OCI-LY7 (cell line): ENCODE results near the gene HSPH1. TPM values are rescaled to one million over a fixed set of nuclear protein-coding genes. Genes with fewer than 3 reads are reported as not detected.

Source experiments
- BruUV-seq: library from RNA; stranded (reverse); fragments of 400-500 nt; replicated peaks from 2 replicates; lab custom pipeline; 2021; lab: Mats Ljungman, UMichigan
- CTCF ChIA-PET: fragments of 300-600 bp; sonication (Branson Sonifier 250); formaldehyde crosslinking; loops from one replicate; lab custom pipeline; 2022; ENCODE audit warnings: antibody characterized with exemption; ENCODE audit not compliant: unreplicated experiment; lab: Charles Lee
- POLR2A ChIA-PET: fragments of 300-600 bp; sonication (Branson Sonifier 250); formaldehyde crosslinking; loops from one replicate; lab custom pipeline; 2022; ENCODE audit warnings: antibody characterized with exemption; lab: Charles Lee
- DNase-seq: peaks from one replicate; pipeline ENCODE4 v3.0.0-alpha.2; 2015; ENCODE audit warnings: low spot score
- H2AFZ ChIP-seq: fragments of 200-600 bp; sonication (generic), shearing (Covaris generic); 2 replicates; pipeline ENCODE4 v1.6.1; 2014; ENCODE audit warnings: mild to moderate bottlenecking, antibody characterized with exemption, low read length, moderate library complexity
- H3K27ac ChIP-seq: fragments of 200-600 bp; sonication (generic); 2 replicates; pipeline ENCODE4 v1.5.1; 2014; ENCODE audit warnings: mixed run types, low read depth, mild to moderate bottlenecking, moderate library complexity, low read length, inconsistent platforms; ENCODE audit not compliant: poor library complexity, severe bottlenecking
- H3K36me3 ChIP-seq: fragments of 200-600 bp; sonication (generic); 2 replicates; pipeline ENCODE4 v1.6.1; 2014; ENCODE audit warnings: mild to moderate bottlenecking, antibody characterized with exemption, low read length, moderate library complexity, mixed read lengths; ENCODE audit not compliant: insufficient read depth
- H3K4me1 ChIP-seq: fragments of 200-600 bp; sonication (generic); 2 replicates; pipeline ENCODE4 v1.5.1; 2014; ENCODE audit warnings: mild to moderate bottlenecking, low read length; ENCODE audit not compliant: insufficient read depth, poor library complexity, severe bottlenecking
- H3K4me2 ChIP-seq: fragments of 200-600 bp; sonication (generic); 2 replicates; pipeline ENCODE4 v1.6.1; 2014; ENCODE audit warnings: mild to moderate bottlenecking, low read length
- H3K4me3 ChIP-seq: fragments of 200-600 bp; sonication (generic); 2 replicates; pipeline ENCODE4 v1.5.1; 2014; ENCODE audit warnings: mild to moderate bottlenecking, low read depth, low read length; ENCODE audit not compliant: poor library complexity, severe bottlenecking
- H3K79me2 ChIP-seq: fragments of 200-600 bp; sonication (generic); 2 replicates; pipeline ENCODE4 v1.6.1; 2016; ENCODE audit warnings: low read depth, mild to moderate bottlenecking, low read length, moderate library complexity, mixed read lengths; ENCODE audit not compliant: insufficient read depth
- H3K9me2 ChIP-seq: fragments of 200-600 bp; sonication (generic); 2 replicates; pipeline ENCODE4 v1.6.1; 2016; ENCODE audit warnings: mild to moderate bottlenecking, low read length, mixed read lengths; ENCODE audit not compliant: insufficient read depth
- H3K9me3 ChIP-seq: fragments of 200-600 bp; sonication (generic); 2 replicates; pipeline ENCODE4 v1.6.1; 2014; ENCODE audit warnings: mild to moderate bottlenecking, mixed run types, low read length, mixed read lengths
- H4K20me1 ChIP-seq: fragments of 200-600 bp; sonication (generic); 2 replicates; pipeline ENCODE4 v1.6.1; 2014; ENCODE audit warnings: mild to moderate bottlenecking, antibody characterized with exemption, low read length, moderate library complexity, mixed read lengths; ENCODE audit not compliant: insufficient read depth
- CTCF ChIP-seq: fragments of 200-600 bp; sonication (generic); conservative IDR thresholded peaks from 2 replicates; pipeline ENCODE4 v1.5.1; 2014; ENCODE audit warnings: mild to moderate bottlenecking, antibody characterized with exemption, low read length, moderate library complexity, mixed read lengths
- EZH2phosphoT487 ChIP-seq: fragments of 200-600 bp; sonication (generic); IDR thresholded peaks from 2 replicates; pipeline ENCODE4 v1.6.1; 2018; ENCODE audit warnings: low read depth, borderline replicate concordance, mild to moderate bottlenecking, mixed run types, antibody characterized with exemption, low read length, moderate library complexity, mixed read lengths
- intact Hi-C: fragments of 100-400 bp; cut with micrococcal nuclease; formaldehyde crosslinking; loops from one replicate; pipeline ENCODE4 v1.10.0; 2022; ENCODE audit not compliant: unreplicated experiment
- total RNA-seq, 2 experiments: library from RNA; depleted of rRNA in 1 of 2; stranded (reverse); fragments of >200 nt in 1 of 2; shearing (Covaris generic) in 1 of 2; gene quantifications; 2 replicates each; pipeline ENCODE4 v1.2.3, GENCODE V29; 2014 to 2022

HSPH1 gene
- total RNA-seq, 2 experiments from 2014 or later = 89.6 to 176 TPM

- Histone ChIP-seq H4K20me1 (no peaks in the 10 kb centered on the region), H3K36me3 (no peaks in the 10 kb centered on the region), H3K9me2 (no peaks in the 10 kb centered on the region), H3K79me2 (no peaks in the 10 kb centered on the region), H3K4me3 (no peak overlapping the region), H2AFZ (no peak overlapping the region), H3K4me1 (no peaks in the 10 kb centered on the region), H3K4me2 (no peak overlapping the region), H3K27ac (no peak overlapping the region), H3K9me3 (no peaks in the 10 kb centered on the region)
- TF ChIP-seq EZH2phosphoT487 (no peak), CTCF (no peak)
- ChIA-PET POLR2A (no interaction called here), CTCF (no interaction called here)
- intact Hi-C loops = no loop called here
- DNase-seq = no peak
- no TSS peak for BruUV-seq
These were observed 68.4 kb downstream of the HSPH1 start for GRCh38 chr13:31093145-31093885.

- POLR2A ChIA-PET = no interaction called here
- H3K9me2 ChIP-seq = no peaks in the 10 kb centered on the region
- no peak overlapping the region for H3K27ac ChIP-seq
- no peaks in the 10 kb centered on the region for H4K20me1 ChIP-seq
- H2AFZ ChIP-seq = no peak overlapping the region
- no peak for DNase-seq
- H3K79me2 ChIP-seq = no peaks in the 10 kb centered on the region
- no peak overlapping the region for H3K4me2 ChIP-seq
- intact Hi-C loops = no loop called here
- TF ChIP-seq EZH2phosphoT487 (no peak), CTCF (no peak)
- no peak overlapping the region for H3K4me3 ChIP-seq
- H3K36me3 ChIP-seq = no peaks in the 10 kb centered on the region
- no peaks in the 10 kb centered on the region for H3K4me1 ChIP-seq
- H3K9me3 ChIP-seq = no peaks in the 10 kb centered on the region
- CTCF ChIA-PET = no interaction called here
- no TSS peak for BruUV-seq
These were observed 69.1 kb downstream of the HSPH1 start for GRCh38 chr13:31092646-31093045.
